Psoas muscle (tissue), 8 donors: ENCODE results near the gene DOCK1. TPM values are rescaled to one million over a fixed set of nuclear protein-coding genes. Genes with fewer than 3 reads are reported as not detected.

Experiments
- ATAC-seq, 4 donors: fragments of 200-7000 bp; cut with Tn5 transposase; one replicate each; pipeline ENCODE4 v1.9.1; 2020; ENCODE audit warnings: moderate library complexity in 3 of 4, mild to moderate bottlenecking in 2 of 4
- DNase-seq, 2 donors: peaks; one replicate each; pipeline ENCODE4 v3.0.0-alpha.2; 2020
- H3K27ac ChIP-seq: fragments of 200-600 bp; one replicate; pipeline ENCODE4 v1.8.0; 2022
- H3K27me3 ChIP-seq, 3 donors: fragments of 200-600 bp in 1 of 3; one replicate each; pipeline versions ENCODE4 v1.6.1 to v1.8.0; 2013 to 2022; ENCODE audit warnings: low read length in 2 of 3, mild to moderate bottlenecking in 2 of 3, moderate library complexity in 1 of 3; ENCODE audit not compliant: insufficient read depth in 3 of 3
- H3K36me3 ChIP-seq, 2 donors: fragments of 200-600 bp in 1 of 2; one replicate each; pipeline versions ENCODE4 v1.6.1 to v1.8.0; 2013 to 2022; ENCODE audit warnings: low read depth in 1 of 2, mild to moderate bottlenecking in 1 of 2, moderate library complexity in 1 of 2; ENCODE audit not compliant: insufficient read depth in 1 of 2
- H3K4me1 ChIP-seq: fragments of 200-600 bp; one replicate; pipeline ENCODE4 v1.8.0; 2022
- H3K4me3 ChIP-seq: fragments of 200-600 bp; one replicate; pipeline ENCODE4 v1.8.0; 2022; ENCODE audit warnings: mild to moderate bottlenecking
- H3K9me3 ChIP-seq: fragments of 200-600 bp; one replicate; pipeline ENCODE4 v1.8.0; 2022
- WGBS, 3 donors: extraction: QIAGEN DNeasy Blood & Tissue Kit; methylation state at CpG; one replicate each; pipeline versions ENCODE4 v1.1.6 to v1.1.7; 2013; 5-methylcytosine and 5-hydroxymethylcytosine counted together
- intact Hi-C, 2 donors: fragments of 100-400 bp; cut with DNase I; formaldehyde crosslinking; loops; one replicate each; pipeline versions ENCODE4 v1.11.0 to v1.14.2; 2022
- polyA plus RNA-seq, 3 donors: library from polyadenylated mRNA; stranded (reverse); fragments of 200-250 nt; gene quantifications; one replicate each; pipeline ENCODE4 v1.2.3, GENCODE V29; 2013
- total RNA-seq, 4 donors: library from RNA; stranded (reverse); fragmentation: NEBNext Ultra II Directional in 2 of 4; extraction: Animal tissue kit (Norgen Biotek cat#: 25700) in 2 of 4; gene quantifications; one replicate each; pipeline versions ENCODE4 v1.2.1 to v1.2.4, GENCODE V29; 2021 to 2023
- TF ChIP-seq, protein P1 (sequence below): fragments of 200-600 bp; IDR thresholded peaks from one replicate; pipeline ENCODE4 v1.8.0; 2022; ENCODE audit warnings: antibody characterized with exemption
- donor health status: healthy with polysubstance abuse.
- donor health status: DM: no; HTN: no; CAD: no; lungs with moderate emphysema.
- donor health status: Bipolar disorder and iron deficiency.
- donor health status: healthy.
- donor health status: DM: yes; HTN: yes; CAD: no.
- donor health status: DM: no; HTN: no; CAD: no.
- donor health status: DM: no; HTN: no; CAD: no.
- donor health status: DM: yes; HTN: yes; CAD: no.

The DOCK1 gene
- total and polyA plus RNA-seq, 7 donors = 2.1 to 11.3 (median 5.4) TPM

DNA sequence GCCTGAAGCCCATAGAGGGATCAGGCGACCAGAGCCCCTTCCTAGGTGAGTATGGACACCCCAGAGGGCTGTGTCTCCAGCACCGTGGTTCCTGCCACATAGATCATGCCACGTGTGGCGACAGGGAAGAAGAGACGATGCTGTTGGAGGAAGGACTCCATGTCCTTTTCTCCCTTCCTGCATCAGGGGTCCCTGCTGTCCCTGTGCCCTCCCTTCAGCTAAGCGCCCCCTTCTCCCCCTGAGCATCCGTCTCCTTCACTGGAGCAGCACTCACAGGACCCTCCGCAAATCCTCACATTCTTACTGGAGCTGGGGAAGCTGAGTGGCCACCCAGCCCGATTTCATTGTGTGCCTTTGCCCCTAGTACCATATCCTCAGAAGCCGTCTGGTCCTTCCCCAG is 558.3 kb downstream of the DOCK1 start:
- DNase-seq (no peak), ATAC-seq (no peak)
- H3K36me3 ChIP-seq = no peaks in the 10 kb centered on the region
- H3K27ac ChIP-seq = no peak overlapping the region
- H3K4me3 ChIP-seq = no peak overlapping the region
- intact Hi-C loops = no loop called here
- no peaks in the 10 kb centered on the region for H3K4me1 ChIP-seq
- WGBS, 3 donors = 81 to 90% (median 85%) methylated on average over 10 of the region's 10 CpGs
- TF ChIP-seq, protein P1, sequence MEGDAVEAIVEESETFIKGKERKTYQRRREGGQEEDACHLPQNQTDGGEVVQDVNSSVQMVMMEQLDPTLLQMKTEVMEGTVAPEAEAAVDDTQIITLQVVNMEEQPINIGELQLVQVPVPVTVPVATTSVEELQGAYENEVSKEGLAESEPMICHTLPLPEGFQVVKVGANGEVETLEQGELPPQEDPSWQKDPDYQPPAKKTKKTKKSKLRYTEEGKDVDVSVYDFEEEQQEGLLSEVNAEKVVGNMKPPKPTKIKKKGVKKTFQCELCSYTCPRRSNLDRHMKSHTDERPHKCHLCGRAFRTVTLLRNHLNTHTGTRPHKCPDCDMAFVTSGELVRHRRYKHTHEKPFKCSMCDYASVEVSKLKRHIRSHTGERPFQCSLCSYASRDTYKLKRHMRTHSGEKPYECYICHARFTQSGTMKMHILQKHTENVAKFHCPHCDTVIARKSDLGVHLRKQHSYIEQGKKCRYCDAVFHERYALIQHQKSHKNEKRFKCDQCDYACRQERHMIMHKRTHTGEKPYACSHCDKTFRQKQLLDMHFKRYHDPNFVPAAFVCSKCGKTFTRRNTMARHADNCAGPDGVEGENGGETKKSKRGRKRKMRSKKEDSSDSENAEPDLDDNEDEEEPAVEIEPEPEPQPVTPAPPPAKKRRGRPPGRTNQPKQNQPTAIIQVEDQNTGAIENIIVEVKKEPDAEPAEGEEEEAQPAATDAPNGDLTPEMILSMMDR = no peak
- H3K9me3 ChIP-seq = no peaks in the 10 kb centered on the region
- peaks cover 0 to 2% (median 0%) of the 10 kb centered on the region in 3 donors for H3K27me3 ChIP-seq

DNA sequence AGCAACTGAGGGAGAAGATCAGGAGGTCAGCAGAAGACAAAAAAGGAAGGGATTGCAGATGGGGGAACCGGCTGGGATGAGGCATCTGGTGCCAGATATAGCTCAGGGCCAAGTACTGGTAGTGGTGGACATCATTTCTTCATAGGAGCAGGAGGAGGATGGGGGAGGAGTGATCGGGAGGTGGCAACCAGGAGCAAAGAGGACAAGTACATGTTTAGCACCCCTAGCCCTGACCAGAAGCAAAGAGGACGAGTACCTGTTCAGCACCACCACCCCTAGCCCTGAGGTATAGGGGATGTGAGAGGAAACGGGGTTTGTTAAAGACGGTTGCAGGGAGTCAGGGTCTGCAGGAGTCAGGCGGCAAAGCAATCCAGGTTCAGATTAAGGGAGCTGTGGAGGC is 559.3 kb downstream of the DOCK1 start:
- Histone ChIP-seq H3K36me3 (no peaks in the 10 kb centered on the region), H3K27ac (no peak overlapping the region), H3K9me3 (no peaks in the 10 kb centered on the region), H3K4me1 (no peaks in the 10 kb centered on the region), H3K27me3 (peaks cover 0 to 2% (median 0%) of the 10 kb centered on the region in 3 donors), H3K4me3 (no peak overlapping the region)
- intact Hi-C loops = no loop called here
- WGBS, 3 donors = 69 to 77% (median 74%) methylated on average over 6 of the region's 6 CpGs
- ATAC-seq = no peak
- TF ChIP-seq, protein P1 = no peak
- no peak for DNase-seq

DNA sequence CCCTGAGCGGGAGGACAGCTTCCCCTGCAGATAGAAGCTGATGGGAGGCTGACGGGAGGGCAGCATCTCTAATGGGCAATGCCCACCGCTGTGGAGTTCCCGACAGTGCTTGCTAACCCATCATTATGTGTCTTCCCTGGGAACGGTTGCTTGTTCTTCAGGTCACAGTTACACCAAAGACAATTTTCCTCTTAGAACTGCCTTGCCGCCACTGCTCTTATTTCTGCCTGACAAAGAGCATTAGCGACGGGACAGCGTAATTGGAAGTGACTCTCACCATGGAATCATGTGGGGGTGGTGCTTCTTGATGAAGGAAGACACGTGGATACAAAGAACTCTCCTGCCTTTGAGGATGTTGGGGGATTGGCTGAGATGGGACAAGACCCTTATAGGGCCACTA is 562.6 kb downstream of the DOCK1 start:
- DNase-seq (no peak), ATAC-seq (no peak)
- Histone ChIP-seq H3K4me3 (no peak overlapping the region), H3K27ac (no peak overlapping the region), H3K36me3 (no peaks in the 10 kb centered on the region), H3K4me1 (no peaks in the 10 kb centered on the region), H3K9me3 (no peaks in the 10 kb centered on the region), H3K27me3 (peaks cover 0 to 2% (median 0%) of the 10 kb centered on the region in 3 donors)
- TF ChIP-seq, protein P1 = no peak
- intact Hi-C loops = no loop called here
- 82 to 89% (median 84%) methylated on average over 10 of the region's 10 CpGs for WGBS, 3 donors

DNA sequence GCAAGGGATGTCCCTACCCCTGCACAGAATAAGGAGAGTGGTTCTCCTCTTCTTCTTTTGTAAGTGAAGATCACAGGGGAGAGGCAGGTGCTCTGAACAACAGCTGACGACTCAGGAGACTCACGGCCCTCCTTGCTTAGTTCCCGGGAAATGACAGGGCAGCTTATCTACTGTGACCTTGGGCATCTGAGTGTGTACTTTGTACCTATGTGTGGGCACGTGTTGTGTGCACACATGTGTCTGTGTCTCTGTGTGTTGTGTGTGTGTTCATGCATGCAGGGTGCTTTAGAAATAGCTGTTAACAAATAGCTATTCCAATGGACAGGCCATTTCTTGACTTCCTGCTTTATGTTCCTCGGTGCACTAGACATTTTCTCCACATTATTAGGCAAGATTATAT is 563.4 kb downstream of the DOCK1 start:
- 64 to 69% (median 68%) methylated on average over 5 of the region's 5 CpGs for WGBS, 3 donors
- Histone ChIP-seq H3K27me3 (peaks cover 0 to 2% (median 0%) of the 10 kb centered on the region in 3 donors), H3K36me3 (no peaks in the 10 kb centered on the region), H3K4me1 (no peaks in the 10 kb centered on the region), H3K9me3 (no peaks in the 10 kb centered on the region), H3K27ac (no peak overlapping the region), H3K4me3 (no peak overlapping the region)
- ATAC-seq = no peak
- no peak for DNase-seq
- intact Hi-C loops = no loop called here
- TF ChIP-seq, protein P1 = no peak

DNA sequence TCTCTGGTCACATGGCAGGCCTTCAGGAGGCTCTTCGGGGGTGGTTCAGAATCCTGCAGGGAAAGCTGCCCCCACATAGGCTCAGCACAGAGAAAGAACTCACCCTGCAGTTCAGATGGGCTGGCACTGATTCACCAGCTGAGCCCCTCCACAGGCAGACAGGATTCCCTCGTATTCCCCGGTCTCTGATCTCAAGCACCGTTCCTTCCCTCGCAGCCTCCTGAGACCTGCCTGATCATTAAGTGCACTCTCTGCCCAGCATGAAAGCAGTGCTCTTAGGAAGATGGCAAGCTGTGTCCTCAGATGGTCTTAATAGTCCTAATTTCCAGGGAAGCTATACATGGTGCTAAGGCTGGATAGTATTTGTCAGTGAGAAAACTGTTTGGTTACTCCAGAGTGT is 565.7 kb downstream of the DOCK1 start:
- Histone ChIP-seq H3K4me3 (no peak overlapping the region), H3K4me1 (no peaks in the 10 kb centered on the region), H3K36me3 (no peaks in the 10 kb centered on the region), H3K27ac (no peak overlapping the region), H3K27me3 (peaks cover 0 to 2% (median 0%) of the 10 kb centered on the region in 3 donors), H3K9me3 (no peaks in the 10 kb centered on the region)
- intact Hi-C loops = no loop called here
- no peak for DNase-seq
- TF ChIP-seq, protein P1 = no peak
- 66 to 75% (median 67%) methylated on average over 5 of the region's 5 CpGs for WGBS, 3 donors
- ATAC-seq = no peak
